Peyer's patch (tissue), 4 donors: ENCODE results near the gene RSRC1. TPM values are rescaled to one million over a fixed set of nuclear protein-coding genes. Genes with fewer than 3 reads are reported as not detected.

Source experiments
- DNase-seq, 3 donors: peaks; one replicate each; pipeline ENCODE4 v3.0.0-alpha.2; 2017 to 2019
- H3K27ac ChIP-seq, 4 donors: fragments of 200-600 bp; sonication (generic); one replicate each; pipeline ENCODE4 v1.5.1; 2016 to 2019
- H3K27me3 ChIP-seq, 2 donors: fragments of 200-600 bp; sonication (generic); one replicate each; pipeline ENCODE4 v1.5.1; 2019
- H3K36me3 ChIP-seq, 3 donors: fragments of 200-600 bp; sonication (generic); one replicate each; pipeline ENCODE4 v1.5.1; 2016 to 2019
- H3K4me1 ChIP-seq, 4 donors: fragments of 200-600 bp; sonication (generic); one replicate each; pipeline ENCODE4 v1.5.1; 2016 to 2019
- H3K4me3 ChIP-seq, 4 donors: fragments of 200-600 bp; sonication (generic); 1 replicate in 3 of 4; 2 replicates in 1 of 4; pipeline ENCODE4 v1.5.1; 2016 to 2019; ENCODE audit warnings: mild to moderate bottlenecking in 1 of 4
- H3K9me3 ChIP-seq, 4 donors: fragments of 200-600 bp; sonication (generic); one replicate each; pipeline ENCODE4 v1.5.1; 2016 to 2019; ENCODE audit warnings: mild to moderate bottlenecking in 1 of 4
- POLR2A ChIP-seq, 2 donors: fragments of 450-650 bp; IDR thresholded peaks; one replicate each; pipeline ENCODE4 v1.5.1; 2017; ENCODE audit warnings: antibody characterized with exemption in 2 of 2, mild to moderate bottlenecking in 2 of 2, moderate library complexity in 2 of 2
- total RNA-seq, 4 donors: library from RNA; depleted of rRNA; stranded (reverse); fragments of >200 nt; gene quantifications; one replicate each; pipeline ENCODE4 v1.1.0, GENCODE V29; 2016
- TF ChIP-seq, protein P1 (sequence below), 6 experiments: fragments of 450-650 bp in 4 of 6; fragments of 200-600 bp in 2 of 6; sonication (generic) in 1 of 6; IDR thresholded peaks; one replicate each; pipeline ENCODE4 v1.5.1; 2017 to 2019; ENCODE audit warnings: antibody characterized with exemption in 6 of 6, mild to moderate bottlenecking in 3 of 6, moderate library complexity in 1 of 6

RSRC1 gene
- total RNA-seq, 4 donors from 2014 or later, result 12.4 to 152 (median 29.4) TPM

GRCh38 chr3:158531334-158531733 is 421.4 kb downstream of the RSRC1 start:
- no peak overlapping the region for H3K4me3 ChIP-seq
- no peaks in the 10 kb centered on the region for H3K27me3 ChIP-seq
- H3K9me3 ChIP-seq, result no peaks in the 10 kb centered on the region
- H3K27ac ChIP-seq, result no peak overlapping the region
- TF ChIP-seq POLR2A (IDR thresholded peaks at IDR 0.05), result no peak
- TF ChIP-seq, protein P1, sequence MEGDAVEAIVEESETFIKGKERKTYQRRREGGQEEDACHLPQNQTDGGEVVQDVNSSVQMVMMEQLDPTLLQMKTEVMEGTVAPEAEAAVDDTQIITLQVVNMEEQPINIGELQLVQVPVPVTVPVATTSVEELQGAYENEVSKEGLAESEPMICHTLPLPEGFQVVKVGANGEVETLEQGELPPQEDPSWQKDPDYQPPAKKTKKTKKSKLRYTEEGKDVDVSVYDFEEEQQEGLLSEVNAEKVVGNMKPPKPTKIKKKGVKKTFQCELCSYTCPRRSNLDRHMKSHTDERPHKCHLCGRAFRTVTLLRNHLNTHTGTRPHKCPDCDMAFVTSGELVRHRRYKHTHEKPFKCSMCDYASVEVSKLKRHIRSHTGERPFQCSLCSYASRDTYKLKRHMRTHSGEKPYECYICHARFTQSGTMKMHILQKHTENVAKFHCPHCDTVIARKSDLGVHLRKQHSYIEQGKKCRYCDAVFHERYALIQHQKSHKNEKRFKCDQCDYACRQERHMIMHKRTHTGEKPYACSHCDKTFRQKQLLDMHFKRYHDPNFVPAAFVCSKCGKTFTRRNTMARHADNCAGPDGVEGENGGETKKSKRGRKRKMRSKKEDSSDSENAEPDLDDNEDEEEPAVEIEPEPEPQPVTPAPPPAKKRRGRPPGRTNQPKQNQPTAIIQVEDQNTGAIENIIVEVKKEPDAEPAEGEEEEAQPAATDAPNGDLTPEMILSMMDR (IDR thresholded peaks at IDR 0.05), result no peak
- H3K4me1 ChIP-seq, result no peaks in the 10 kb centered on the region
- no peaks in the 10 kb centered on the region for H3K36me3 ChIP-seq
- DNase-seq, result no peak

- H3K4me1 ChIP-seq, result no peaks in the 10 kb centered on the region
- H3K4me3 ChIP-seq, result no peak overlapping the region
- no peak overlapping the region for H3K27ac ChIP-seq
- DNase-seq, result no peak
- no peaks in the 10 kb centered on the region for H3K27me3 ChIP-seq
- no peaks in the 10 kb centered on the region for H3K36me3 ChIP-seq
- no peaks in the 10 kb centered on the region for H3K9me3 ChIP-seq
- TF ChIP-seq POLR2A (IDR thresholded peaks at IDR 0.05), result no peak
- TF ChIP-seq, protein P1 (IDR thresholded peaks at IDR 0.05), result peak in 4 of 6 experiments; percentile 29 to 65 (median 60)
Measured at GRCh38 chr3:158532099-158532734, 422.3 kb downstream of the RSRC1 start.

DNA sequence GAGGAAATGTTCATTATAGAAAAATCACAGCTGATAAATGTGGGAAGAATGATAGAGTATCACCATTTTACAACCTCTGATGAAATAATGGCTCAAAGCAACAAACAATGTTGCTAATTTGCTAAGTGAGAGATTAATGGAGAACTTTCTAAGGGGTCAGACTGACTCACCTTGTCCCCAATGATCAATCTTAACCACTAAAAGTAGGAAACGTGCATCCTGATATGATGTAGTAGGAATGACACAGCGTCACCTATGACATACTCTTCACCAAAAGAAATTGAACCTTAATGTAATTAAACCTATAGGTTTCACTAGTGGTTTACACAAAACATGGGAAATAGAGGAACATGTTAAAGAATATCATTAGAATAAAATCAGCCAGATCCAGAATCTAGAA is 426.0 kb downstream of the RSRC1 start:
- DNase-seq, result no peak
- no peak for TF ChIP-seq POLR2A (IDR thresholded peaks at IDR 0.05)
- TF ChIP-seq, protein P1 (IDR thresholded peaks at IDR 0.05), result no peak
- H3K27ac ChIP-seq, result no peak overlapping the region
- no peaks in the 10 kb centered on the region for H3K4me1 ChIP-seq
- no peak overlapping the region for H3K4me3 ChIP-seq
- no peaks in the 10 kb centered on the region for H3K36me3 ChIP-seq
- H3K9me3 ChIP-seq, result no peaks in the 10 kb centered on the region
- no peaks in the 10 kb centered on the region for H3K27me3 ChIP-seq

GRCh38 chr3:158539414-158540014 is 429.6 kb downstream of the RSRC1 start:
- peak in 1 of 3 donors; percentile 55 for DNase-seq
- Histone ChIP-seq H3K4me3 (no peak overlapping the region), H3K9me3 (no peaks in the 10 kb centered on the region), H3K4me1 (no peaks in the 10 kb centered on the region), H3K27ac (no peak overlapping the region), H3K36me3 (no peaks in the 10 kb centered on the region), H3K27me3 (no peaks in the 10 kb centered on the region)
- TF ChIP-seq, protein P1 (IDR thresholded peaks at IDR 0.05), result peak in 4 of 6 experiments; percentile 49 to 53 (median 50)
- TF ChIP-seq POLR2A (IDR thresholded peaks at IDR 0.05), result no peak

DNA sequence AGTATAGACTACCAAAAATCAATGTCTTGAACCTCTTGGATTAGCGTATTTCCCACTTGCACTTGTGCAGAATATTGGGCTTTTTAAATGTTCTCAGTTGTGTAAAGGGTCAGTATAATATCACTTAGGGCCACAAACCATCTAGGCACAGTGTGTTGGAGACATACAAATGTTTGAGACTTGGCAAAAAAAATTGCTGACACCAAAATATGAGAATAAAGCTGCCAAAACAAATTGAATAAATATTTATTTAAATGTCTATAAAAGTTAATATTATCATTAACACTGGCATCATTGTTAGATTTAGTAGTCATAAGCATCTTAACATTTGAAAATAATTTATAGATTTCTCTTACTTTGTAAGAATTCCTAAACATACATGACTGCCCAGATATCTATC is 430.2 kb downstream of the RSRC1 start:
- Histone ChIP-seq H3K27ac (no peak overlapping the region), H3K9me3 (no peaks in the 10 kb centered on the region), H3K4me1 (no peaks in the 10 kb centered on the region), H3K27me3 (no peaks in the 10 kb centered on the region), H3K4me3 (no peak overlapping the region), H3K36me3 (no peaks in the 10 kb centered on the region)
- TF ChIP-seq, protein P1 (IDR thresholded peaks at IDR 0.05), result no peak
- no peak for TF ChIP-seq POLR2A (IDR thresholded peaks at IDR 0.05)
- no peak for DNase-seq
